ENCODE data around the gene KLHDC8A.

Gene KLHDC8A

GRCh38 chr1:205344066-205344928 is 12.4 kb downstream of the KLHDC8A start (continued):
- peak; percentile 72 for TF ChIP-seq ZNF335 (tag by site-specific recombination; conservative IDR thresholded peaks at IDR 0.05)
- TF ChIP-seq KLF10 (tag by site-specific recombination; IDR thresholded peaks at IDR 0.05): no peak
- 0 out of 2 replicates have a peak, but pooled peaks have one; percentile 9 for TF ChIP-seq ZNF184 (tag by site-specific recombination; IDR thresholded peaks at IDR 0.05)
- TF ChIP-seq ZXDB (tag by site-specific recombination; IDR thresholded peaks at IDR 0.05): peak; percentile 52
- peak; percentile 97 for TF ChIP-seq ZIC2 (tag by site-specific recombination; IDR thresholded peaks at IDR 0.05)
- TF ChIP-seq, protein P1, sequence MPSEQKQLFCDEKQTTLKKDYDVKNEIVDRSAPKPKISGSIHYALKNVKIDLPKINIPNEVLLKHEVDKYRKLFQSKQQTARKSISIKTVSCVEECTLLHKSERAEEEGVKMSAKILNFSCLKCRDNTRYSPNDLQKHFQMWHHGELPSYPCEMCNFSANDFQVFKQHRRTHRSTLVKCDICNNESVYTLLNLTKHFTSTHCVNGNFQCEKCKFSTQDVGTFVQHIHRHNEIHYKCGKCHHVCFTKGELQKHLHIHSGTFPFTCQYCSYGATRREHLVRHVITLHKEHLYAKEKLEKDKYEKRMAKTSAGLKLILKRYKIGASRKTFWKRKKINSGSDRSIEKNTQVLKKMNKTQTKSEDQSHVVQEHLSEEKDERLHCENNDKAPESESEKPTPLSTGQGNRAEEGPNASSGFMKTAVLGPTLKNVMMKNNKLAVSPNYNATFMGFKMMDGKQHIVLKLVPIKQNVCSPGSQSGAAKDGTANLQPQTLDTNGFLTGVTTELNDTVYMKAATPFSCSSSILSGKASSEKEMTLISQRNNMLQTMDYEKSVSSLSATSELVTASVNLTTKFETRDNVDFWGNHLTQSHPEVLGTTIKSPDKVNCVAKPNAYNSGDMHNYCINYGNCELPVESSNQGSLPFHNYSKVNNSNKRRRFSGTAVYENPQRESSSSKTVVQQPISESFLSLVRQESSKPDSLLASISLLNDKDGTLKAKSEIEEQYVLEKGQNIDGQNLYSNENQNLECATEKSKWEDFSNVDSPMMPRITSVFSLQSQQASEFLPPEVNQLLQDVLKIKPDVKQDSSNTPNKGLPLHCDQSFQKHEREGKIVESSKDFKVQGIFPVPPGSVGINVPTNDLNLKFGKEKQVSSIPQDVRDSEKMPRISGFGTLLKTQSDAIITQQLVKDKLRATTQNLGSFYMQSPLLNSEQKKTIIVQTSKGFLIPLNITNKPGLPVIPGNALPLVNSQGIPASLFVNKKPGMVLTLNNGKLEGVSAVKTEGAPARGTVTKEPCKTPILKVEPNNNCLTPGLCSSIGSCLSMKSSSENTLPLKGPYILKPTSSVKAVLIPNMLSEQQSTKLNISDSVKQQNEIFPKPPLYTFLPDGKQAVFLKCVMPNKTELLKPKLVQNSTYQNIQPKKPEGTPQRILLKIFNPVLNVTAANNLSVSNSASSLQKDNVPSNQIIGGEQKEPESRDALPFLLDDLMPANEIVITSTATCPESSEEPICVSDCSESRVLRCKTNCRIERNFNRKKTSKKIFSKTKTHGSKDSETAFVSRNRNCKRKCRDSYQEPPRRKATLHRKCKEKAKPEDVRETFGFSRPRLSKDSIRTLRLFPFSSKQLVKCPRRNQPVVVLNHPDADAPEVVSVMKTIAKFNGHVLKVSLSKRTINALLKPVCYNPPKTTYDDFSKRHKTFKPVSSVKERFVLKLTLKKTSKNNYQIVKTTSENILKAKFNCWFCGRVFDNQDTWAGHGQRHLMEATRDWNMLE (tag by site-specific recombination; conservative IDR thresholded peaks at IDR 0.05; ENCODE audit: low read depth): no peak
- peak; percentile 93 for TF ChIP-seq GLIS1 (tag by site-specific recombination; IDR thresholded peaks at IDR 0.05)
- no peak for TF ChIP-seq YY2 (tag by site-specific recombination; IDR thresholded peaks at IDR 0.05)
- TF ChIP-seq ZNF140 (tag by site-specific recombination; IDR thresholded peaks at IDR 0.05): no peak
- peak; percentile 63; the same call in 1 of the 2 replicates for TF ChIP-seq ZNF843 (tag by site-specific recombination; IDR thresholded peaks at IDR 0.05)
- peak; percentile 80 for TF ChIP-seq WT1 (tag by site-specific recombination; IDR thresholded peaks at IDR 0.05)
- TF ChIP-seq, protein P2, sequence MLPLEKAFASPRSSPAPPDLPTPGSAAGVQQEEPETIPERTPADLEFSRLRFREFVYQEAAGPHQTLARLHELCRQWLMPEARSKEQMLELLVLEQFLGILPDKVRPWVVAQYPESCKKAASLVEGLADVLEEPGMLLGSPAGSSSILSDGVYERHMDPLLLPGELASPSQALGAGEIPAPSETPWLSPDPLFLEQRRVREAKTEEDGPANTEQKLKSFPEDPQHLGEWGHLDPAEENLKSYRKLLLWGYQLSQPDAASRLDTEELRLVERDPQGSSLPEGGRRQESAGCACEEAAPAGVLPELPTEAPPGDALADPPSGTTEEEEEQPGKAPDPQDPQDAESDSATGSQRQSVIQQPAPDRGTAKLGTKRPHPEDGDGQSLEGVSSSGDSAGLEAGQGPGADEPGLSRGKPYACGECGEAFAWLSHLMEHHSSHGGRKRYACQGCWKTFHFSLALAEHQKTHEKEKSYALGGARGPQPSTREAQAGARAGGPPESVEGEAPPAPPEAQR (tag by site-specific recombination; IDR thresholded peaks at IDR 0.05): no peak
- peak; percentile 94 for TF ChIP-seq ZEB2 (tag by site-specific recombination; IDR thresholded peaks at IDR 0.05)
- TF ChIP-seq SP2 (tag by site-specific recombination; IDR thresholded peaks at IDR 0.05): no peak
- TF ChIP-seq, protein P3, sequence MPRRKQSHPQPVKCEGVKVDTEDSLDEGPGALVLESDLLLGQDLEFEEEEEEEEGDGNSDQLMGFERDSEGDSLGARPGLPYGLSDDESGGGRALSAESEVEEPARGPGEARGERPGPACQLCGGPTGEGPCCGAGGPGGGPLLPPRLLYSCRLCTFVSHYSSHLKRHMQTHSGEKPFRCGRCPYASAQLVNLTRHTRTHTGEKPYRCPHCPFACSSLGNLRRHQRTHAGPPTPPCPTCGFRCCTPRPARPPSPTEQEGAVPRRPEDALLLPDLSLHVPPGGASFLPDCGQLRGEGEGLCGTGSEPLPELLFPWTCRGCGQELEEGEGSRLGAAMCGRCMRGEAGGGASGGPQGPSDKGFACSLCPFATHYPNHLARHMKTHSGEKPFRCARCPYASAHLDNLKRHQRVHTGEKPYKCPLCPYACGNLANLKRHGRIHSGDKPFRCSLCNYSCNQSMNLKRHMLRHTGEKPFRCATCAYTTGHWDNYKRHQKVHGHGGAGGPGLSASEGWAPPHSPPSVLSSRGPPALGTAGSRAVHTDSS (tag by site-specific recombination; IDR thresholded peaks at IDR 0.05): 0 out of 2 replicates have a peak, but pooled peaks have one; percentile 8
- no peak for TF ChIP-seq ZBTB44 (tag by site-specific recombination; IDR thresholded peaks at IDR 0.05)
- TF ChIP-seq HOXC10 (CRISPR knock-in tag; IDR thresholded peaks at IDR 0.05): no peak
- TF ChIP-seq ZNF521 (tag by site-specific recombination; IDR thresholded peaks at IDR 0.05): no peak
- TF ChIP-seq ZFHX2 (tag by site-specific recombination; conservative IDR thresholded peaks at IDR 0.05): peak; percentile 92
- TF ChIP-seq PRDM10 (tag by site-specific recombination; IDR thresholded peaks at IDR 0.05): peak; percentile 83
- peak; percentile 85 for TF ChIP-seq PATZ1 (tag by site-specific recombination; IDR thresholded peaks at IDR 0.05)
- peak; percentile 94 for TF ChIP-seq ZNF600 (tag by site-specific recombination; IDR thresholded peaks at IDR 0.05)
- TF ChIP-seq ZNF629 (tag by site-specific recombination; IDR thresholded peaks at IDR 0.05): 0 out of 2 replicates have a peak, but pooled peaks have one; percentile 37

Data from HEK293 (cell line).